AG09319 (cell line): ENCODE data around the gene UMAD1.
A peak's percentile ranks its signal among the peaks of the same experiment; 100 is the strongest.

ENCODE experiments used
- DNase-seq: peaks from one replicate; pipeline ENCODE4 v3.0.0-alpha.2; 2010; ENCODE audit warnings: low read depth; ENCODE audit errors: extremely low read depth
- CTCF ChIP-seq: IDR thresholded peaks from 2 replicates; pipeline ENCODE4 v1.5.1; 2011; ENCODE audit warnings: low read depth, mild to moderate bottlenecking, inconsistent platforms, low read length, moderate library complexity

UMAD1 gene

GRCh38 chr7:7718492-7718891, 77.9 kb downstream of the UMAD1 start, which contains the start of gene RPA3:
Gene RPA3, minus strand, starts transcription at chr7:7718607. Its CDS starts 78,189 bp downstream, at chr7:7640418.
- no peak for TF ChIP-seq CTCF
- DNase-seq: no peak

- TF ChIP-seq CTCF: no peak
- peak; percentile 91 for DNase-seq
Observed at GRCh38 chr7:7719236-7719635, 78.7 kb downstream of the UMAD1 start.

GRCh38 chr7:7720193-7720592, 79.6 kb downstream of the UMAD1 start:
- no peak for TF ChIP-seq CTCF
- no peak for DNase-seq

DNA sequence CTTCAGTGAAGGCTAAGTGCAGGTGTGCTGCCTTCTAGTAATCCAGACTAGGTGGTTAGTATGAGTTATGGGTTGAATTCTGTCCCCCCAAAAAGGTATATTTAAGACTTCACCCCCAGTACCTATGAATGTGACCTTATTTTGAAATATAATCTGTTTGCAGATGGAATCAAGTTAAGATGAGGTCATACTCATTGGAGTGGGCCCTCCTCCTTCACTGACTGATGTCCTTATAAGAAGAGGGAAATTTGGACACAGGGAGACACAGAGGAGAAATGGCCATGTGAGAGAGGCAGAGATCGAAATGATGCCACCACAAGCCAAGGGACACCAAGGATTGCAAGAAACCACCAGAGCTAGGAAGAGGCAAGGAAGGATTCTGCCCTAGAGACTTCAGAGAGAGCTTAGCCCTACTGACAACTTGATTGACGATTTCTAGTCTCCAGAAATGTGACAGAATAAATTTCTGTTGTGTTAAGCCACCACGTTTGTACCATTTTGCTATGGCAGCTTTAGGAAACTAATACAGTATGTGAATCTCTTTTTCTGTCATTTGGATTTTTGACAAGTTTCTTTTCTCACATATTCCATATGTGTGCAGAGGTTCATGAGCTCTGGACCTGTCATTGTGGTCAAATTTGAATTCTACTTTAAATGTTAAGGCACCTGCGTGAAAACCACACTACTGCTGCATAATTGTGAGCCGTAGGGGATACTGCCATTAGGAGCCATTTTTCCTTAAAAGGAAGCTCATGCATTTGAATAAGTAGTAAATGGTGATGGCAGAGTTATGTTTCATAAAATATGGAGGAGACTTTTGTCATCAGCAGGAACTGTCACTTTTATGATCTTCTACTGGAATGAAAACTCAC, 80.4 kb downstream of the UMAD1 start:
- DNase-seq: no peak
- no peak for TF ChIP-seq CTCF

DNA sequence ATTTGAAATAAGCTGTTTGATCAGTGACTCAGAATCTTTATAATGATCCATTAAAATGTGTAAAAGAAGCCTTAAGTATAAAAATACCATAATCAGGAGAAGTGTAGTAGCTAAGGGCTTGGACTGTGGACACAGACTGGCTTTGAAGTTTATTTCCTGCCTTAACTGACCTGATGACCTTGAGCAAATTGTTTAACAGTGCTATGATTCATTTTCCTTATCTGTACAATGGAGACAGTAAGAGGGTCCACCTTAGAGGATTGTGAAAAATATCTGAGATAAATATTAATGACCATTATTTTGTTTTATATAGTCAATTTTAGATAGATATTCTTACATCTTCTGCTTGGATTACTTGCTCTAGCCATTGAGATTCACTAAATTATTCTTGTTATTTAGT, 91.2 kb downstream of the UMAD1 start:
- no peak for DNase-seq
- no peak for TF ChIP-seq CTCF

GRCh38 chr7:7732621-7733281, 92.2 kb downstream of the UMAD1 start:
- no peak for TF ChIP-seq CTCF
- DNase-seq: peak; percentile 19

- no peak for TF ChIP-seq CTCF
- DNase-seq: no peak
Observed at GRCh38 chr7:7736671-7737070, 96.1 kb downstream of the UMAD1 start.
